Measurements from ENCODE around the gene RALGPS2.
"Not testable (repeated sequence)": the region's sequence is repeated elsewhere in the genome, so short reads cannot be mapped to it uniquely, and the experiment has no call there.

RALGPS2 gene

DNA sequence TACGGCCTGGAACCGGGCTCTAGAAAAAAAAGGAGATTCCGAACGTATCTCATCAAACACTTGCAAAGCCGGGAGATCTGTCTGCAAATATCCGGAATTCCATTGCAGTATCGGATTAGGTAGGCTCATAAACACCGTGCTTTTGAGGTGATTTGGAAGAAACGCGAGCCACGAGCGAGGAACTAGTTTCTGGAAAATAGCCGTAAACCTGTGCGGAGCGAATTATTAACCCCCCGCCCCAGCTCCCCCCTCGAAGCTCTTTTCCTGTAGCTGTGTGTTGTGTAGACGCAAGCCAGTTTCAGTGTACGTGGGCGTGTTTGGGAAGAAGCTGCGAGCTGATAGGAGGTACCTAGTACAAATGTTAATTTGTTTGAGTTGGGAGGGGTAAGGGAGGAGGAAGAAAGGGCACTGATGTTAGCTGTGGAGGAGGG is 1.1 kb downstream of the RALGPS2 start:
- peak; percentile 43 for DNase-seq

DNA sequence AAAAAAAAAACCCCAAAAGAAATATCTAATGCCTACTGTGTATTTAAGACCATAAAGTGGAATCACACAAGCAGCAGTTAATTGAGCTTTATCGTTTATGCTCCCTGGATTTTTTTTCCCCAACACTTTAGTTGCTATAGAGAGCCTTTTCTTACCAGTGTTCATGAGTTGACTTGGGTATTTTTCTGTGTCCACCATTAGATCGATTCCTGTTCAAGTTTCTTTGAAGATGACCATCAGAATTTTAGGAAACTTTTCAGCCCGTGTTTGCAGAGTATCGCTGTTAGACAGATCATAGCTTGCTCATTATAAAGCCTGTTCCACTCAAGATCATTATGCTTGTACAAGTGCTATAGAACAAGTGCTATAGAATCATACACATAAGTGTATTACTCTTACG is 1.5 kb downstream of the RALGPS2 start:
- DNase-seq = no peak

DNA sequence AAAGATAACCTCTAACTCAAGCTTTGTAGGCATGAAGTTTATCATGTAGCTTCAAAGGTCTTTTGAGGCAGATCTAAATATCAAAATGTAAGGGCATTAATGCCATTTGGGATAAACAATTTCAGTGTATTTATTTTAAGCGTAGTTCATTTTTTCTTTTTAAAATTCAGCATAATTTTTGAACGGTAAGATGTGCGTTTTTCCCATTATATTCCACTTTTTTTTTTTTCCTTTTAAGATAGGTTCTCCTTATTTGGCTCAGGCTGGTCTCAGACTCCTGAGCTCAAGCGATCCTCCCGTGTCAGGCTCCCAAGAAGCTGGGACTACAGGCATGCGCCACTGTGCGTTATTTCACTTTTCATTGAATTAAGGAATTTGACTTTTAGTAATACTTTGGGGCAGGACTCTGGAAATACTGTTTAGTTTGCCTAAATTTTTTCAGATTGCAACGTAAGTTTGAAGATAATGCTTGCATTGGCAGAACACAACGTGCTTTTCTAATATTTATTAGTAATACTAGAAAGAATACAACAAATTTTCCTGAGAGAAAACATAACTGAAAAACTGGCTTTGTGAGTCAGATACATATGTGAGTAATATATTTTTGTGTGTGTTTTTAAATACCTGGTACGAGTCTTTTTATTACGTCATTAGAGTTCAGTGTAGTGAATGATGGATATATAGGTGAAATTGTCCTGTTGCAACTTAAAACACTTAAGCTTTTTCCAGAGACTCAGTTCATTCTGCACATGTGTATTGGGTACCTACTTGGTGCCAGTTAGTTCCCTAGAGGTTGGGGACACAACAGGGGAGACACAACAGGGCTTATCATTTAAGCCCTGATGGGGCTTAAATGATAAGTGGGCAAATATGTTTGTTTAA is 2.2 kb downstream of the RALGPS2 start:
- DNase-seq = no peak

DNA sequence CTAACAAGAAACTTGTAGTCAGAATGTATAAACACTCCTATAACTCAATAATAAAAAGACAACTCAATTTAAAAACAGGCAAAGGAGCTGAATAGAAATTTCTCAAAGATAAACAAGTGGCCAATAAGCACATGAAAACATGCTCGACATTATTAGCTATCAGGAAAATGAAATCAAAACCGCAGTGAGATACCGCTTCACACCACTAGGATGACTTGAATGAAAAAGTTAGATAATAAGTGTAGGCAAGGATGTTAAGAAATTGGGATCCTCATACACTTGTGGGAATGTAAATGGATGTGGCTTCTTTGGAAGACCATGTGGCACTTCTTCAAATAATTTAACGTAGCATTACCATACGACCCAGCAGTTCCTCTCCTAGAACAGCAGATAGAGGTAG is 8.9 kb downstream of the RALGPS2 start:
- DNase-seq = no peak

DNA sequence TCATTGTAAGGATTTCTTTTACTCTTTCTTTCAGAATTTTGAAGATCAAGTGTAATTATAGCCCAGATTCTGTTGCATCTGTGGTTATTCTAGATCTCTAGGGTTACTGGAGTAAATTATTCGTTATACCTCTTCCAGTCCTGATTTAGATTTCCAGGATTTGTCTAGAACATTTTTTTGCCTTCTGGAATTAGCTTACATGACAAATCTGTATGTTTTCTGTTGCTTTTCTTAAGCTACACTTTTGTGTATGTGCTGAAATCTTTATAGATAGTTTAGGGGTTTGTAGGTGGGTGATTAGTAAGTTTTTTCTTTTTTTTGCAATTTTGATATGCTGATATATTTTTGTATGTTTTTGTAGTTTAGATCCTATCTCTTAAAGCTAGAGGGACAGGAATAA is 13.7 kb downstream of the RALGPS2 start:
- DNase-seq = no peak

DNA sequence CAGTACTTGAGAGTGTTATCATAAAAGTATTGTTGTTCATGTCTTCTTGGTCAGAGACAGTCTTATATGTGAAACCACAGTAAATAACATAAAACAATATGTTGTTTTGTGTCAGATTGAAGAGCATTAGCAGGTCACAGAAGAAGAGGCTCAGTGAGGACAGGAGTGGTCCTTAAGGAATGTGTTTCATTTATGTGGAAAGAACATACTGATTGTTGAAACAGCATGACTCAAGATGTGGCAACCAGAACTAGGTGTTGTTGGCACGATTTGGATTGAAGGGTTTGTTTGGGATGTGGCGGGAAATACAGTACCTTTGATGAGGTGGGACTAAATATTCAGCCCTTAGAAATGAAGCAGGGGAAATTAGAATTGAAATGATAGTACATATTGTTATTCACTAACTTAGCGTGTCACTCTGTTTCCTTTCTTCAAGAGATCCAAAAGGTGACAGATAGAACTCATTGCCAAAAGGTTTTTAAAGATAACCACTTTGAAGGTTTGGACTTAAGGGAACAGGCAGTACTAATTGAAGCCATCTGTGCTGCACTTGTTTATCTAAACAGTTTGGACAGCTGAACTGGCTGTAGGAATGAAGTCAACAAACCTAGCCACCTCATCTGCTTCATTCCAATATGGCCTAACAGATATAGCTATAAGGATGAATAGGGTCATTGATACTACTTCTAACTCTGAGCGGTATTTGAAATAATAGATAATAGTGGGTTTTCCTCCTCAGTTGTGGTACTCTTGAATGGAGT is 14.4 kb downstream of the RALGPS2 start:
- DNase-seq = no peak

DNA sequence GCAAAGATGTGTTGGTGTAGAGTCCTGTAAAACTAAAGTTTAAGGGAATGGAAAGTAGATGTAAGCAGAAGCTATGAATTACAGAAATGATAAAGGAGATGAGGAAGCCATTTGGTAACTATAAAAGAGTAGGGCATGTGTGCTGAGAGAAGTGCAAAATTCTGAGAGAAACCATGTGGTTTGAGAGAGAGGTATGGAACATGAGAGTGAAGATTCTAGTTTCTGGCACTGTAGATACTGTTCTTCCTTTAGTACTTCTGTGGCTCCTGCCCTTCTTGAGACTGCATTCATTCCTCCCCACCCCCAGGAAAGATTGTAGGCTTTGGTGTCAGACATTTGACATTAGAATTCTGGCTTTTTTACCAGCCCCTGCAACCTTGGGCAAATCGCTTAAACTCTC is 15.4 kb downstream of the RALGPS2 start:
- no peak for DNase-seq

DNA sequence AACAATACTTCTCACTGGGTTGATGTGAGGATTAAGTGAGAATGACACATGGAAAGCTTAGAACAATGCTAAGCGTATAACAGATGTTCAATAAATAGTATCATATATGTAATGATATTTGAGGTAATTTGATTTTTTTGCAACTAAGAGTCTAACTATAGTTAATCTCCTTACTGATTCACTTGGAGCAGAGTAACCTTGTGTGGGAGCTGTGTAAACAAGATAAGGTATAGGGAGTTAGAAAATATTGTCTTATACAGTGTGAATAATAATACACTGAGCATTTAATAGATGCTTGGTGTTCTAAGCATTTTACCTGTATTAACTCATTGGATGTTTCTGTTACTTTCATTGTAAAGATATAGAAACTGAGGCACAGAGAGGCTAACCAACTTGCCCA is 15.9 kb downstream of the RALGPS2 start:
- no peak for DNase-seq

DNA sequence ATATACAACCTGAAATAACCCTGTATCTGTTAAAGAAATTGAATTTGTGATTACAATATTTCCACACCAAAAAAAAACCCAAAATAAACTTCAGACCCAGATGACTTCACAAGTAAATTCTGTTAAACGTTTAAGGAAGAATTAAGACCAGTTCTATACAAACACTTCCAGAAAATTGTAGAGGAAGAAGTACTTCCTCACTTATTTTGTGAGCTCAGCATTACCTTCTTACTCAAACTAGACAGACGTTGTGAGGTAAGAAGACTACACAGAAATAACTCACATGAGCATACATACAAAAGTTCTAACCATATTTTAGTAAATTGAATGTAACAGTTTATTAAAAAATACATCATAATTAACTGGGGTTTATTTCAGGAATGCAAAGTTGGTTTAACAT is 18.8 kb downstream of the RALGPS2 start:
- DNase-seq = no peak

DNA sequence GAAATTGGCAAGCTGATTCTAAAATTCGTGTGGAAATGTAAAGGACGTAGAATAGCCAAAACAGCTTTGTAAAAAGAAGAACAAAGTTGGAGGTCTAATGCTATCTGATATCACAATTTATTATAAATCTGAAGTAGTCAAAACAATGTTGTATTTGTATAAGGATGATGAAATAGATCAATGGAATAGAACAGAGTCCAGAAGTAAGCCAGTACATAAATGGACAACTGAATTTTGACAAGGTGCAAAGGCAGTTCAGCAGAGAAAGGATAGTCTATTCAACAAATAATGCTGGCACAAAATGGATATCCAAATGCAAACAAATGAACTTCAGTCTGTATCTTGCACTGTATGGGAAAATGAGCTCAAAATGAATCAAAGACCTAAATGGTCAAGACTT is 20.2 kb downstream of the RALGPS2 start:
- DNase-seq = no peak

DNA sequence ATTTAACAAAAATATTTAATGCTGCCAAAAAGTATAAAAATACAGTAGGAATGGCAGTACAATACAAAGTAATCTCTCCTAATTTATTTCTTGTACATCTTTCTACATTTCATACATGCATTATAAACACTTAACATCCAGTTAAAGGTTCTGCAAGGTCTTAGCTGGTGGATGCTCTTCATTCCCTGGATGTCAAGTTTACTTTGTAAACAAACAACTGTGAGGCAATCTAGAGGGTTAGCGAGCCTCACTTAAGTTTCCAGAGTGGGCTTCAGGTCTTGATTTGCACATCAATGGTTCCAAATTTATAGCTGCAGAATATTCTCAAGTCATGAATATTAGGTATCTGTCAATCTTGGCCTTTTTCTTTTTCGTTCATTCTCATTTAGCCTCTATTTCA is 21.3 kb downstream of the RALGPS2 start:
- DNase-seq = no peak

DNA sequence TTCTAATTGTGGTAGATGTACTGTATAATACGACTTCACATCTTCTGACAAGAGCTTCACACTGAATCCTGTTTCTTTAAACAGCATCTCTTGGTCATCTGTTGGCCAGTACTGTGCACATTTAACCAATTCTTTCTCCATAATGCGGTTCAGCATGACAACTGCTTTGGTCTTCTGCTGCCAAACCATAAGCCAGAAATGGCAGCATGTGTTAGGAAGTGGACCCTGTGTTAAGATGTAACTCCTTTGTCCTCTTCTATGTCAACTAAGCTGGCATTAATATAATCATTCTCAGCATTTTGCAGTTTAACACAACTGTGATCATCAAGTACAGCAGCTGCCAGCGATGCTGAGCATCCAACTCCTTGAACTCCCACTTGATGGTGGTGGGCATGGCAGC is 22.3 kb downstream of the RALGPS2 start:
- DNase-seq = not testable (repeated sequence)

DNA sequence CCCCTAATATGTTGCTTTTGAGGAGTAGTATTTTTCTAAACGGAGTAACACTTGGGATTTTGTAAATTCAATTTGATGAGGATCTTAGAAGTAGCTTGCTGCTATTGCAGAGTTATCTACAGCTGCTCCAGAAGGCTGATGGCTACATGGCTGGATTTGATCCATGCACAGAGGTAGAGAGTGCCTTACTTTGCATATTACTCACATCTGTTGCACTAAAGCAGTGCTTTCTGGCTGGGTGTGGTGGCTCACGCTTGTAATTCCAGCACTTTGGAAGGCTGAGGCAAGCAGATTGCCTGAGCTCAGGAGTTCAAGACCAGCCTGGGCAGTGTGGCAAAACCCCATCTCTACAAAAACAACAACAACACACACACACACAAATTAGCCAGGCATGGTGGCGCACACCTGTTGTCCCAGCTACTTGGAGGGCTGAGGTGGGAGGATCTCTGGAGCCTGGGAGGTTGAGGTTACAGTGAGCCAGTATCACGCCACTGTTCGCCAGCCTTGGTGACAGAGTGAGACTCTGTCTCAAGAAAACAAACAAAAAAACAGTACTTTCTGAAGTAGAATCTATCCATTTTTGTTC is 24.6 kb downstream of the RALGPS2 start:
- DNase-seq = no peak

DNA sequence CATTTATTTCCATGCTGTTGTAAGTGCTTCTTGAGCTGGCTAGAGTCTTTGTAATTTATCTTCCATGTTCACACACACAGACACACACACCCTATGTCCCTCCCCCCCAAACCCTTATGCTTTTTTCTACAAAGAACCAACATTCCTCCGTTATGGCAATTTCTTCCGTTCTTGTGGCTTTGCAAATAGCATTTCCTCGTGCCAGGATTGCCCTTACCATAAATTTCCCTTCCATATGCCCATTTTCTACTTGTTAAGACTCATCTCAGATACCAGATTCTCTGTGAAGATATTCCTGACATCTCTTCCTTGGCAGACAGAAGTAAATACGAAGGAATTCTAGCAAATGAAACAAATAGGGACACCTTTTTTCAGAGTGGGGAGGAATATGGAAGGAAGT is 26.0 kb downstream of the RALGPS2 start:
- no peak for DNase-seq

DNA sequence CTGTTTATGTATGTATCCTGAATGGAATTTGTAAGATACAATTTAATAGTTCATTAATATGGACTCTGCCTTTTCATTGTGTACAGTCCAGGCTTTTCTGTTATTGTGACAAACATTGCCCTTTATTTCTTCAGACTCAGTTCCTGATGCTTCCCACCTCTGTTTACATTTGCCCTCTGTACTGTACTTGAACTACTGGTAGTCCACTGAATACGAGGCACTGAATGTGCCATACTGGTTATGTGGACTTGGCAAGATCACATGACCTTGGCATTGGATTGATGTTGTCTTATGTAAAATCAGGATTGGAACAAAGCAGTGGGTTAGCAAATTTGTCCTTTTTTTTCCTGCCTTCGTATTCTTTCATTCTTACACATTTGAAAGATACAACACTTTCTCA is 27.8 kb downstream of the RALGPS2 start:
- no peak for DNase-seq

DNA sequence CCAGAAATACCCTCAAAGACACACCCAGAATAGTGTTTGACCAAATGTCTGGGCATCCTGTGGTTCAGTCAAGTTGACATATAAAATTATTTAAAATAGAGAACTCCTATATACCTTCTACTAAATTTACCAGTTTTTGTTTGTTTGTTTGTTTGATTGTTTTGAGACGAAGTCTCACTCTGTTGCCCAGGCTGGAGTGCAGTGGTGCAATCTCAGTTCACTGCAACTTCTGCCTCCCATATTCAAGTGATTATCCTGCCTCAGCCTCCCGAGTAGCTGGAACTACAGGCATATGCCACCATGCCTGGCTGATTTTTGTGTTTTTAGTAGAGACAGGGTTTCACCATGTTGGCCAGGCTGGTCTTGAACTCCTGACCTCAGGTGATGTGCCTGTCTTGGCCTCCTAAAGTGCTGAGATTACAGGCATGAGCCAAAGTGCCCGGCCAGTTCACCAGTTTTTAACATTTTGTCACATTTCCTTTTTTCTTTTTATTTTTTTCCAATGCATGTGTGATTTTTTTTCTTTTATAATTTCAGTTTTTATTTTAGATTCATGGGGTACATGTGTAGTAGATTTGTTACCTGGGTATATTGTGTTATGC is 29.7 kb downstream of the RALGPS2 start:
- not testable (repeated sequence) for DNase-seq

DNA sequence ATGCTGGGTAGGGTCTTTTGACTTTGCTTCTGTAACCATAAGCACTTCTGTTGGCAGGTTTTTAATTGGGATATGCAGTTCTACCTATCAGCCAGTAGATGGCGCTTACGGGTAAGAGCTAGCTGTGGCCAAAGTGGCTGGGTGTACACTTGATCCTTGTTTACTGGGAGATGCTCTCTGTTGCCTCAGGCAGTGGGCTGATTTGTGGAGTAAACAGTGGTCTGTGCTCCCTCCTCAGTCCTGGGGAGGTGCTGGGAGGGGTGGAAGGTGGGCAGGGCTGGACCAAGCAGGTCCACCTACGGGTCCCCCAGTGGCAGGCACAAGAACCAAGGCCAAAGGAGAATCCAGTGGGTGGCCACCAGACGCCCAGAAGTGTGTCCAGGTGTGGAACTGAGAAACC is 43.4 kb downstream of the RALGPS2 start:
- DNase-seq = peak; percentile 36

DNA sequence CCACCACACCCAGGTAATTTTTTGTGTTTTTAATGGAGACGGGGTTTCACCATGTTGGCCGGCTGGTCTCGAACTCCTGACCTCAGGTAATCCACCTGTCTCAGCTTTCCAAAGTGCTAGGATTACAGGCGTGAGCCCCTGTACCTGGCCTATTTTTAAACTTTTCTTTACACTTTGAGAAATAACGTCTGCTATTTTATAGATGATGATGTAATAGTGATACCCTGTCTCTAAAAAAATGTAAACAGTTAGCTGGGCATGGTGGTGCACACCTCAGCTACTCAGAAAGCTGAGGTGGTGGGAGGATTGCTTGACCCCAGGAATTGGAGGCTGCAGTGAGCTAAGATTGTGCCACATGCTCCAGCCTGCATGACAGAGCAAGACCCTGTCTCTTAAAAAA is 47.9 kb downstream of the RALGPS2 start:
- DNase-seq = no peak

DNA sequence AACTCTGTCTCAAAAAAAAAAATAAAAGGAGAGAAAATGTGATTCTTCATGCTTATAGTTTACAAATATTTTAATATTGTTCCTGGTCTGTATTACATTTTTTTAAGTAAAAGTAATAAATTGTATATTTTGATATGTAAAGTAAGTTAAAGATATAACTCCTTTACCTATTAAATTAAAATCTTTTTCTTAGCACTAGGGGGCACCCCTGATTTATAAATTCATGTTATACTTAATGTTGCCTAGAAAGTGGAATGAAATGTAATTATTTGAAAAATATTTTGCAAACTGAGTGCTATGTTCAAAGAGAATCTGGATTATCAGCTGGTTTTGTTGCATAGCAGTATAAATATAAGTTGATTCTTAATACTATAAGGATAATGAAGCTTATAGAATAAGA is 49.2 kb downstream of the RALGPS2 start:
- no peak for DNase-seq

DNA sequence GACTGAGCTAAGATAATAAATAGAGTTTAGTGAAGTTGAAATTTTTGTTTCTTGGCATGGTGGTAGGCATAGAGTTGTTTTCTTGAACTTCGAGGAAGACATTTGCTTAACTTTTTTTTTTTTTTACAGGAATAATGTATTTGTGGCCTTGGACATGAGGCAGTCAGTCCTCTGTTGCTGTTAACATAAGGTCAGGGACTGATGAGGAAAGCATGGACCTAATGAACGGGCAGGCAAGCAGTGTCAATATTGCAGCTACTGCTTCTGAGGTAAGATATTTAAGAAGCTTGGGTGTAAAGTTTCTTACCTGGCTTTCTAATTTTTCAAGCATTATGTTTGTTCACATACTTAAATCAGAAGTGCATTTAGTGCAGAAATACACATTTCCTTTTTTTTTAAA is 51.5 kb downstream of the RALGPS2 start:
- no peak for DNase-seq

DNA sequence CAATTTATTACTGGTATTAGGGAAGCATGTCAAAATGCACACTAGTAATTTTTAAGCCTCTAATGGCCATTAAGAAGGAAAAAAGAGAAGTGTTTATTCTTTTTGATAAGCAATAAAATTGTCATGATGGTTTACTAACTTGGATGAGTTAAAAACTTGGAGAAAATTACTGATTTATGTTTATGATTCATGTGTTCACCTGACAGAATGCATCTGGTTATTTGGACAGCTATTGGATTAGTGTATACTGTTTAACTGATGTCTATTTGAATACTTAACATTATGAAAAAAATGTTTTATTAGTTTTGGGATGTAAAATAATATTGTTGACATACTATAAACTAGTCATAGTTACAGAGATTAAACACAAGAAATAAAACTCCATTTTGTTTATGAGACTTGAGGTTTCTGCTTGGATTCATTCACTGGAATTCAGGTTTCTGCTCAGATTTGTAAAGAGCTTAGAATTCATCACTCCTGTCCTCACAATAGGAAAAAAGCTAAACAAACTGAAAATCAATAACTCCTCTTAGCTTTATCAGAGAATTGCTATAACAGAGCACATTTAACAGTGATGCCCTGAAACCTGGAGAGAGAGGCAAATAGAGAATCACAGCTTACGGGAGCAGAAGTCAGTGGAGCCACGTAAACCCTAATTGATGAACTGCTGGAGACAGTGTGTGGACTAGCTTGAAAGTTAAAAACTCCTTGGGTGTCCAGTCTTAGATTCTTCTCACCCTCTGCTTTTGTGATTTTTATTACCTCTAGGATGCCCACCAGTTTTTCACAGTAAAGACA is 56.7 kb downstream of the RALGPS2 start:
- DNase-seq = no peak

DNA sequence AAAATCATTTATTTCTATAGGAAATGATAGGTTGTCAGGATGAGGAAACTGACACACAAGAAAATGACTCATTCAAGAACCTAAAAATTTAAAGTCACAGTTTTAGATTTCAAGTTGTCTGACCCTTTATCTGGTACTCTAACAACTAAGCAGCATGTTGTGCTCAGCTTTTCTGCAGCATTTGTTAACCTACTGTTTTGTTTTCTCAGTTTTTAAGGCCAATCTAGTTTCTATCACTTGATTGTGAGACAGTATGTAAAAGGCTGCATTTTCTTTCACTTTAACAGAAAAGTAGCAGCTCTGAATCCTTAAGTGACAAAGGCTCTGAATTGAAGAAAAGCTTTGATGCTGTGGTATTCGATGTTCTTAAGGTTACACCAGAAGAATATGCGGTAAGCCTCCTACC is 59.1 kb downstream of the RALGPS2 start:
- DNase-seq = no peak

DNA sequence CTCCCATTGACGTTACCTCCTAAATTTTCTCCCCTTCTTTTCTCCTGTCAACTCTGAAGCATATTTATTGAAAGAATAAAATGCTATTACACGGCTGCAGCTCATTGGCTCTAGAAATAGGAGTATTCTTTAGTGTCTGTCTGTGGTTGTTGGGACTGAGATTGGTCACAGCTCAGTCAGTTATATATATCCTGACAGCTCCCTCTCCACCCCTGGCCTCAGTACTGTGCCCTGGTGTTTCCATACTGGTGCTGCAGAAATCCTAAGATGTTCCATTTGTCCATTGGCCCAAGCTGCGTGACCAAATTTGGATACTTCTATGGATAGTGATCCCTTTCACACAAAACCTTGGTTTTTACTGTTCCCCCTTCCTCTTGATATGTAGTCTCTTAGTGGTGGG is 67.3 kb downstream of the RALGPS2 start:
- no peak for DNase-seq

All from MV-4-11 (cell line).